K562 (cell line): ENCODE measurements around the gene HOXC12. TPM values are rescaled to one million over a fixed set of nuclear protein-coding genes. Genes with fewer than 3 reads are reported as not detected.

Experiments
- ATAC-seq: fragments of 200-7000 bp; cut with Tn5 transposase; 3 replicates; pipeline ENCODE4 v1.9.1; 2020; ENCODE audit warnings: moderate library complexity
- BruUV-seq: library from RNA; stranded (reverse); fragments of 400-500 nt; replicated peaks from 2 replicates; lab custom pipeline; 2021; lab: Mats Ljungman, UMichigan
- CTCF ChIA-PET: fragments of 300-600 bp; formaldehyde crosslinking; extraction: SDS; loops from one replicate; lab custom pipeline; 2021; ENCODE audit warnings: low intra/inter-chr PET ratio; lab: Yijun Ruan, JAX
- POLR2A ChIA-PET: fragments of 300-600, 350-650 bp; sonication (Branson Sonifier 250); formaldehyde crosslinking; extraction: SDS; loops from one replicate; lab custom pipeline; 2021; ENCODE audit warnings: antibody characterized with exemption, inconsistent platforms; lab: Yijun Ruan, JAX
- DNase-seq, 4 experiments: peaks; one replicate each; pipeline versions ENCODE4 v3.0.0 to v3.0.0-alpha.2; 2011 to 2018; ENCODE audit warnings: low spot score in 3 of 4, mixed read lengths in 3 of 4; ENCODE audit errors: extremely low read depth in 1 of 4
- FAIRE-seq: peaks from 2 replicates; lab custom pipeline; 2011; peaks lifted over from hg19 to GRCh38; lab: Jason Lieb, UNC
- H2AFZ ChIP-seq: 2 replicates; pipeline ENCODE4 v1.6.0; 2011; ENCODE audit warnings: low read depth, low read length, control low read depth, inconsistent platforms
- H3K27ac ChIP-seq: fragments of 200-600 bp; 3 replicates; pipeline ENCODE4 v1.8.0; 2011; ENCODE audit warnings: low read depth, mild to moderate bottlenecking, control low read depth, inconsistent platforms, low read length, moderate library complexity, mixed read lengths; ENCODE audit errors: extremely low read depth
- H3K27me3 ChIP-seq, 2 experiments: fragments of 300-600 bp in 1 of 2; 2 replicates in 1 of 2; 3 replicates in 1 of 2; pipeline versions ENCODE4 v1.6.0 to v1.8.0; 2011; ENCODE audit warnings: inconsistent platforms in 2 of 2, low read length in 2 of 2, mild to moderate bottlenecking in 1 of 2, mixed read lengths in 1 of 2, moderate library complexity in 1 of 2; ENCODE audit not compliant: control insufficient read depth in 2 of 2, insufficient read depth in 2 of 2
- H3K36me3 ChIP-seq: fragments of 300-600 bp; 3 replicates; pipeline ENCODE4 v1.8.0; 2011; ENCODE audit warnings: mild to moderate bottlenecking, low read length, inconsistent platforms; ENCODE audit not compliant: control insufficient read depth, insufficient read depth
- H3K4me1 ChIP-seq, 2 experiments: fragments of 200-600 bp in 1 of 2; replicated peaks in 1 of 2; 2 replicates in 1 of 2; 3 replicates in 1 of 2; pipeline versions ENCODE4 v1.5.1 to v1.8.0; 2011; ENCODE audit warnings: inconsistent platforms in 2 of 2, low read length in 2 of 2, mild to moderate bottlenecking in 1 of 2, mixed read lengths in 1 of 2, moderate library complexity in 1 of 2; ENCODE audit not compliant: control insufficient read depth in 2 of 2, insufficient read depth in 2 of 2
- H3K4me2 ChIP-seq: 2 replicates; pipeline ENCODE4 v1.6.1; 2011; ENCODE audit warnings: low read length, control low read depth, inconsistent platforms, mixed read lengths; ENCODE audit not compliant: insufficient read depth
- H3K4me3 ChIP-seq: fragments of 200-600 bp; sonication (generic), shearing (Covaris generic); 2 replicates; pipeline ENCODE4 v1.5.1; 2016; ENCODE audit warnings: control low read depth, inconsistent platforms
- H3K79me2 ChIP-seq: fragments of 200-600 bp; 3 replicates; pipeline ENCODE4 v1.8.0; 2011; ENCODE audit warnings: low read length, inconsistent platforms; ENCODE audit not compliant: control insufficient read depth, insufficient read depth
- H3K9ac ChIP-seq, 2 experiments: 2 replicates each; pipeline versions ENCODE4 v1.6.0 to v1.6.1; 2011; ENCODE audit warnings: low read depth in 2 of 2, low read length in 2 of 2, control low read depth in 1 of 2, inconsistent platforms in 1 of 2, mild to moderate bottlenecking in 1 of 2, mixed read lengths in 1 of 2; ENCODE audit not compliant: insufficient read depth in 1 of 2
- H3K9me1 ChIP-seq: one replicate; pipeline ENCODE4 v1.6.0; 2011; ENCODE audit warnings: inconsistent platforms, mild to moderate bottlenecking, low read length, moderate library complexity; ENCODE audit not compliant: control insufficient read depth, insufficient read depth
- H3K9me3 ChIP-seq: replicated peaks from 2 replicates; pipeline ENCODE4 v1.5.1; 2011; ENCODE audit warnings: low read depth, low read length, inconsistent platforms; ENCODE audit not compliant: control insufficient read depth, insufficient read depth
- H4K20me1 ChIP-seq: replicated peaks from 2 replicates; pipeline ENCODE4 v1.6.1; 2011; ENCODE audit warnings: low read length, inconsistent platforms, mixed read lengths; ENCODE audit not compliant: control insufficient read depth, insufficient read depth
- BACH1 ChIP-seq: fragments of 200-800 bp; sonication (Bioruptor generic); IDR thresholded peaks from 2 replicates; pipeline ENCODE4 v1.6.1; 2016; ENCODE audit warnings: missing genetic modification characterization, missing compliant biosample characterization
- GABPA ChIP-seq: fragments of 200-800 bp; sonication (Bioruptor generic); conservative IDR thresholded peaks from 2 replicates; pipeline ENCODE4 v1.6.1; 2016; ENCODE audit warnings: low read depth, missing genetic modification characterization, missing compliant biosample characterization
- NFYB ChIP-seq: IDR thresholded peaks from 2 replicates; pipeline ENCODE4 v1.6.1; 2011; ENCODE audit warnings: mild to moderate bottlenecking, moderate library complexity; ENCODE audit not compliant: insufficient read length; ENCODE audit errors: extremely low read depth
- NR3C1 ChIP-seq: sonication (generic); formaldehyde crosslinking; IDR thresholded peaks from 2 replicates; pipeline ENCODE4 v1.8.1; 2022; ENCODE audit warnings: missing genetic modification reagents
- PRPF4 ChIP-seq: fragments of 200-400 bp; formaldehyde crosslinking; IDR thresholded peaks from one replicate; pipeline ENCODE4 v1.6.1; 2017; ENCODE audit warnings: low read length, low read depth, mild to moderate bottlenecking; ENCODE audit not compliant: insufficient read depth, poor library complexity, severe bottlenecking
- ZNF449 ChIP-seq: fragments of 250-450 bp; sonication (Bioruptor Pico); IDR thresholded peaks from 2 replicates; pipeline ENCODE4 v1.8.0; 2022; ENCODE audit warnings: moderate library complexity, mild to moderate bottlenecking, inconsistent platforms
- WGBS: fragments of 100-300 bp; shearing (Covaris generic); methylation state at CpG from one replicate; pipeline ENCODE4 v1.1.6; 2016; ENCODE audit warnings: low coverage, mixed read lengths; ENCODE audit not compliant: insufficient coverage; ENCODE audit errors: missing lambda C conversion rate; 5-methylcytosine and 5-hydroxymethylcytosine counted together
- in situ Hi-C: fragments of 300-500 bp; cut with MboI; formaldehyde crosslinking; loops from 4 replicates; pipeline ENCODE4 v1.15.0; 2018; ENCODE audit warnings: inconsistent platforms, mixed read lengths
- intact Hi-C: fragments of 100-400 bp; cut with micrococcal nuclease; formaldehyde crosslinking; loops from 2 replicates; pipeline ENCODE4 v1.14.2; 2022
- polyA plus RNA-seq, 8 experiments: library from polyadenylated mRNA; depleted of rRNA in 4 of 8; stranded (reverse) in 5 of 8; unstranded in 3 of 8; fragments of >200 nt; fragmentation: Nextera tagmentation in 2 of 8; fragmentation: Illumina TruSeq in 1 of 8; extraction: Ambion mirVana in 2 of 8; extraction: Trizol in 1 of 8; gene quantifications; 2 replicates each; pipeline versions ENCODE4 v1.2.1 to v1.2.3, GENCODE V29; 2011 to 2014; ENCODE audit warnings: inconsistent platforms in 1 of 8, missing spikeins in 1 of 8
- total RNA-seq, 7 experiments: library from RNA; depleted of rRNA in 6 of 7; stranded (reverse); fragments of >200 nt in 6 of 7; fragmentation: Illumina TruSeq in 2 of 7; extraction: Trizol in 2 of 7; gene quantifications; 2 replicates each; pipeline versions ENCODE4 v1.2.1 to v1.2.3, GENCODE V29; 2011 to 2021; ENCODE audit warnings: low replicate concordance in 1 of 7

The HOXC12 gene
- total and polyA plus RNA-seq, 9 of the 15 experiments (the other 6 are each of a cell fraction or from before 2014, with no cell fraction given): 0.04 to 0.36 (median 0.11) TPM; not detected in 1

- intact Hi-C loops (no loop called here), in situ Hi-C loops (no loop called here)
- FAIRE-seq (no peak), ATAC-seq (no peak), DNase-seq (no peak)
- H3K79me2 ChIP-seq: no peaks in the 10 kb centered on the region
- no TSS peak for BruUV-seq
- ChIA-PET CTCF (no interaction called here), POLR2A (interaction anchor here (0.6 kb wide), 2 partner anchors 50 to 1630 kb away, joined by 3 read pairs; no protein-coding TSS in a partner anchor)
- TF ChIP-seq BACH1 (tag) (no peak), PRPF4 (no peak), ZNF449 (no peak), NR3C1 (no peak), GABPA (tag) (no peak), NFYB (no peak)
- no peak overlapping the region for H2AFZ ChIP-seq
- no peaks in the 10 kb centered on the region for H3K36me3 ChIP-seq
- H3K27ac ChIP-seq: no peak overlapping the region
- no peak overlapping the region for H3K4me2 ChIP-seq
- H3K9ac ChIP-seq: no peak overlapping the region
- peaks cover 5% of the 10 kb centered on the region; the same call in 1 of the 2 replicates for H4K20me1 ChIP-seq
- no peaks in the 10 kb centered on the region for H3K9me1 ChIP-seq
- no peak overlapping the region for H3K4me3 ChIP-seq
- peaks cover 2 to 25% of the 10 kb centered on the region in 2 experiments; a peak in 2 of 5 replicates for H3K4me1 ChIP-seq
- WGBS: 13% methylated on average over 9 of the region's 25 CpGs
- H3K27me3 ChIP-seq: peaks cover 44 to 64% of the 10 kb centered on the region in 2 experiments; a peak in 4 of 5 replicates
- no peaks in the 10 kb centered on the region for H3K9me3 ChIP-seq
Measured at GRCh38 chr12:53975064-53975471, 20.4 kb downstream of the HOXC12 start.
